ENCODE data around the gene EARS2.

The EARS2 gene

DNA sequence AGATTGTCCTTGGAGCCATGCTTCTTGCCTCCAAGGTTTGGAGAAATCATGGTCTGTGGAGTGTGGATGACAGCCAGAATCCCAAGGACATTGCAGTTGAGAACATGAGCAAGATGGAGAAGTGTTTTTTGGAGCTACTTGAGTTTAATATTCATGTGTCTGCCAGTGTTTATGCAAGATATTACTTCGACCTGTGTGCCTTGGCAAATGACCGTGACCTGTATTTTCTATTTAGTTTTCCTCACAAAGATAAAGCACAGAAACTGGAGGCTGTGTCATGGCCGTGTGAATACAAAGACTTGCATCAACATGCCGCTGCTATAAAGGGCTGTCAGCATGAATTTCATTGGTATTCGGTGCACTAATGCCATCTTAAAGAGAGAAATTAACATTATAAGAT lies 55.9 kb downstream of the EARS2 start:
- Histone ChIP-seq H3K36me3 (peaks cover 57% of the 10 kb centered on the region), H3K9me3 (ENCODE audit: severe bottlenecking) (no peaks in the 10 kb centered on the region), H3K4me3 (ENCODE audit: low read depth, low read length) (no peak overlapping the region), H3K27ac (no peak overlapping the region), H3K27me3 (ENCODE audit: insufficient read depth, low read depth, severe bottlenecking) (no peaks in the 10 kb centered on the region)
- no peak for TF ChIP-seq CTCF (IDR thresholded peaks at IDR 0.05; ENCODE audit: low read depth, low read length)
- no peak for DNase-seq

- Histone ChIP-seq H3K4me3 (ENCODE audit: low read depth, low read length) (no peak overlapping the region), H3K9me3 (ENCODE audit: severe bottlenecking) (no peaks in the 10 kb centered on the region), H3K27me3 (ENCODE audit: insufficient read depth, low read depth, severe bottlenecking) (no peaks in the 10 kb centered on the region), H3K36me3 (peaks cover 55% of the 10 kb centered on the region), H3K27ac (no peak overlapping the region)
- DNase-seq, result no peak
- TF ChIP-seq CTCF (IDR thresholded peaks at IDR 0.05; ENCODE audit: low read depth, low read length), result no peak
Measured at GRCh38 chr16:23500862-23501225, 56.3 kb downstream of the EARS2 start.

DNA sequence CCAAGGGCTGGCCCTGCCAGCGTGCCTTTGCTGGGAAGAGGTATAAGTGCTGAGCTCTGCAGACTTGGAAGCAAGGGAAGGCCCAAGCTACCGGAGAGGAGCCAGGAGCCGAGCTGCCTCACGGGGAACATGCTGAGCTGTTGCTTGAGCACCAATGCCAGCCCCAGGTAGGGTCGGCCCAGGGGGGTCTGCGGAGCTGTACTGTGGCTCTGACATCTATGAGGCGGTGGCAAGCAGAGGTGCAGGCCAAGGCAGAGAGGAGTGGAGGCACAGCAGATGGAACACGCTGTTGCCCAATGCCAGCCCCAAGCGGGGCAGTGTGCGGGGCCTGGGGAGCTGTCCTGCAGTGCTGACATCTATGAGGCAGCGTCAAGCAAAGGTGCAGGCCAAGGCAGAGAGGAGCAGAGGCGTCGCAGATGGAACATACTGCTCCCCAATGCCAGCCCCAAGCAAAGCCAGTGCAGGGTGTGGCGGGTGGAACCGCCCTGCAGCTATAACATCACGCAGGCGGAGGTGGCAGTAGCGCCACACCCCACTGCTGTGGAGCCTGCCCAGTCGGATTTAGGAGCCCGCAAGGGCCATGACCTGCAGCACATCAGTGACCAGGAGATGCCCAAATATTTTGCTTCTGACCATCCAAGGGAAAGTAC lies 56.8 kb downstream of the EARS2 start:
- DNase-seq, result no peak
- peaks cover 61% of the 10 kb centered on the region for H3K36me3 ChIP-seq
- no peak overlapping the region for H3K4me3 ChIP-seq (ENCODE audit: low read depth, low read length)
- TF ChIP-seq CTCF (IDR thresholded peaks at IDR 0.05; ENCODE audit: low read depth, low read length), result no peak
- H3K27me3 ChIP-seq (ENCODE audit: insufficient read depth, low read depth, severe bottlenecking), result no peaks in the 10 kb centered on the region
- H3K9me3 ChIP-seq (ENCODE audit: severe bottlenecking), result no peaks in the 10 kb centered on the region
- no peak overlapping the region for H3K27ac ChIP-seq

GRCh38 chr16:23499801-23500200 lies 57.3 kb downstream of the EARS2 start:
- no peak overlapping the region for H3K4me3 ChIP-seq (ENCODE audit: low read depth, low read length)
- DNase-seq, result no peak
- H3K27me3 ChIP-seq (ENCODE audit: insufficient read depth, low read depth, severe bottlenecking), result no peaks in the 10 kb centered on the region
- TF ChIP-seq CTCF (IDR thresholded peaks at IDR 0.05; ENCODE audit: low read depth, low read length), result no peak
- no peak overlapping the region for H3K27ac ChIP-seq
- H3K9me3 ChIP-seq (ENCODE audit: severe bottlenecking), result no peaks in the 10 kb centered on the region
- H3K36me3 ChIP-seq, result peaks cover 61% of the 10 kb centered on the region

GRCh38 chr16:23498863-23499262 lies 58.3 kb downstream of the EARS2 start:
- Histone ChIP-seq H3K27ac (no peak overlapping the region), H3K9me3 (ENCODE audit: severe bottlenecking) (no peaks in the 10 kb centered on the region), H3K4me3 (ENCODE audit: low read depth, low read length) (no peak overlapping the region), H3K27me3 (ENCODE audit: insufficient read depth, low read depth, severe bottlenecking) (no peaks in the 10 kb centered on the region), H3K36me3 (peaks cover 62% of the 10 kb centered on the region)
- no peak for DNase-seq
- TF ChIP-seq CTCF (IDR thresholded peaks at IDR 0.05; ENCODE audit: low read depth, low read length), result no peak

DNA sequence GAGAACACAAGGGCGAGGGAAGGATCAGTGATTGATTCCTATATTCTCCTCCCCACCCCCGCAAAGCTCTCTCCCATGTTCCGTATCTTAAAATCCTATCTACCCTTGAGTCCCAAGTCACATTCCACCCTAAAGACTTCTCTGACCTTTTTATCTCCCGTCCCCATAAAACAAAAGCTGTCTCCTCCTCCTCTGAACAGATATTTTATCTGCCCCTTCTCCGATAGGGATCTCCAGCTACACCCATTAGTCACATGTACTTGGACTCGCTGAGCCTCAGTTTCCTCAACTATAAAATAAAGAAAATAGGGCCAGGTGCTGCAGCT lies 59.6 kb downstream of the EARS2 start:
- Histone ChIP-seq H3K27ac (no peak overlapping the region), H3K27me3 (ENCODE audit: insufficient read depth, low read depth, severe bottlenecking) (no peaks in the 10 kb centered on the region), H3K36me3 (peaks cover 70% of the 10 kb centered on the region), H3K4me3 (ENCODE audit: low read depth, low read length) (no peak overlapping the region), H3K9me3 (ENCODE audit: severe bottlenecking) (no peaks in the 10 kb centered on the region)
- DNase-seq, result no peak
- no peak for TF ChIP-seq CTCF (IDR thresholded peaks at IDR 0.05; ENCODE audit: low read depth, low read length)

Measured in WERI-Rb-1 (cell line).